ENCODE data around the gene NNMT. TPM values are rescaled to one million over a fixed set of nuclear protein-coding genes. Genes with fewer than 3 reads are reported as not detected.

The NNMT gene
- total RNA-seq, 1 donor from 2014 or later: not detected

DNA sequence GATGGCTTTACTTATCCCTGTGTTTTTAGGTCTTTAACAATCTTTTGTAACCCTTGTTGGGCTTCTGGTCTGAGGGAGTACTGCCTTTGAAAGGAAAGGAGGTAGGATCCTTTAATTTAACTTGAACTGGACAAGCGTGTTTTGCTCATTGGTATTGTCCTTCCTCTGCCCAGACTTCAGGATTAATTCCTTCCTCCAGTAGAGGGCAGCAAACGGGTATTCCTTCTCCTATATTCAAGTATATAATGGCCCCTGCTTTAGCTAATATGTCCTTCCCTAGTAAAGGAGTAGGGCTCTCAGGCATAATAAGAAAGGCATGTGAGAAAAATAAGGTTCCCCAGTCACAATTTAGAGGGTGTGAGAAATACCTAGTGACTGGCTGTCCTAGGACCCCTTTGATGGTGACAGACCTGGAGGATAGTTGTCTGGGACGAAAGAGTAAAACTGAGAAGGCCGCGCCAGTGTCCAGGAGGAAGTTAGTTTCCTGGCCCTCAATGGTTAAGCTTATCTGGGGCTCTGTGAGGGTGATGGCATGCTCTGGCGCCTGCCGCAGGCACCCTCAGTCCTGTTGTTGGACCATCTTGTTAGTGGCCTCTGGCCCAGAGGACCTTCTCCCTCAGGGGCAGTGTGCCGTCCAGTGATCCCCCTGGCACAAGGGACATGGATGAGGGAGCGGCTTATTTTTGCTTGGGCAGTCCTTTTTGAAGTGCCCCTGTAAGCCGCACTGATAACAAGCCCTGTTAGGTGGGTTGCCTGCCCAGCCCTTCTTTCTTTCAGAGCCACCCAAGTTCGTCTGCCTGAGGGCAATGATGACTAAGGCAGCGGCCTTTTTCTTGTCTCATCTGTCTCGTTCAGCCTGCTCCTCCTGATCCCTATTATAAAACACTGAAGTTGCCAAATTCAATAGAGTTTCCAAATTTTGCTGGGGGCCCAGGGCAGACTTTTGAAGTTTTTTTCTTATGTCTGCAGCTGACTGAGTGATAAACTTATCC is 52.3 kb downstream of the NNMT start:
- no peak for DNase-seq

GRCh38 chr11:114350022-114350421 is 53.8 kb downstream of the NNMT start:
- DNase-seq: no peak

- DNase-seq: no peak
Measured at GRCh38 chr11:114353443-114353842, 57.2 kb downstream of the NNMT start.

GRCh38 chr11:114354076-114354475 is 57.9 kb downstream of the NNMT start:
- no peak for DNase-seq

DNA sequence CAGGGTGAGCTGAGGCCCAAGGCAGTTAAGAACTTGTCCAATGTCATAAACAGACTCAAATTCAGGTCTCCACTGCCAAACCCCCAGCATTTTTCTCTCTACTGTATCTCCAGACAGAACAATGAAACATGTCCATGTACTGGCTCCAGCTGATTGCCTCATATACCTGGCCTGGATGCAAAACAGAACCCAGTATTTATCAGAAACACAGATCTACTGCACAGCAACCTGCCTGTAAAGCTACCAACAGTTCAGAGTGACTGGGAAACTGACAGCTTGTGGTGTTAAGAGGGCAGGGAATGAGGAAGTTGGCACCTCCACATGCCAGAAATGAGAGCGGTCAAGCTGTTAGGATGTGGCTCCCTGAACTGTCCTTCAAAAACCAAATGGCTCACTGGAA is 62.5 kb downstream of the NNMT start:
- DNase-seq: no peak

- no peak for DNase-seq
Measured at GRCh38 chr11:114359342-114359741, 63.1 kb downstream of the NNMT start.

- DNase-seq: no peak
Measured at GRCh38 chr11:114362326-114362725, 66.1 kb downstream of the NNMT start.

DNA sequence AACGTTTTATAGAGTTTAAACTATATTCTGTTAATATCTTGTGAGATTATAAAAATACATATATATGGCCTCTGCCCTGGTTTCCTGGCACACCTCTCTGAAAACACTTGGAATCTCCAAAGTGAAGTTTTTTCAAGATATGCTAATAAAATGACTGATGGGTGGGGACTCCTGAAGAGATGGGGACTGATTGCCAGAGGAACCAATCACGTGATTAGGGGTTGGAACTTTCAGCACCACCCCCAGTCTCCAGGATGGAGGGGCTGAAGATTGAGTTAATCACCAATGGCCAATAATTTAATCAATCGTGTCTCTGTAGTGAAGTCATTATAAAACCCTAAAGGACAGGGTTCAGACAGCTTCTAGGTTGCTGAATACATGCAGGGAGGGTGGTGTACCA is 66.8 kb downstream of the NNMT start:
- no peak for DNase-seq

Other genes starting within 250 kb of the NNMT start
- gene ZBTB16, start 236.7 kb upstream of the NNMT start, total RNA-seq: 9.7 TPM
- gene C11orf71, start 104.1 kb downstream of the NNMT start, total RNA-seq: 14.7 TPM
- gene RBM7, start 104.3 kb downstream of the NNMT start, total RNA-seq: 28.9 TPM
- 41.3 TPM for gene REXO2, start 143.1 kb downstream of the NNMT start, total RNA-seq

Data from occipital lobe (tissue), 2 donors.